Measurements from ENCODE around the gene RXRB.

RXRB gene

DNA sequence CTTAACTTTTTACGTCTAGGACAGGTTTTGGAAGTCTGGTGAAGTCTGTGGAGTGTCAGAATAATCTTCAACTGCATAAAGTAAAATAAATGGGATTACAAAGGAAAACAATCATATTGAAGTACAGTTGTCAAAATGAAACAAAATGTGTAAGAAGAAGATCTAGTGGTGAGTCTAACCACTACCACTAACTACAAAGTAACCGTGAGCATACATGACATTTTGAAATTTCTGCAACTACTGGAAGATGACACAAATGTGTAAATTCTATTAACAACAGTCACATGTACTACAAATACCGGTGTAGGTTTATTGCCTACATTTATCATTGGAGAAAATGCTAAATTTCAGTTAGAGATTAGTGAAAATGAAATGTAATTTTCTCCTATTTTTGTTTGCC is 41.5 kb upstream of the RXRB start:
- TF ChIP-seq, protein P1, sequence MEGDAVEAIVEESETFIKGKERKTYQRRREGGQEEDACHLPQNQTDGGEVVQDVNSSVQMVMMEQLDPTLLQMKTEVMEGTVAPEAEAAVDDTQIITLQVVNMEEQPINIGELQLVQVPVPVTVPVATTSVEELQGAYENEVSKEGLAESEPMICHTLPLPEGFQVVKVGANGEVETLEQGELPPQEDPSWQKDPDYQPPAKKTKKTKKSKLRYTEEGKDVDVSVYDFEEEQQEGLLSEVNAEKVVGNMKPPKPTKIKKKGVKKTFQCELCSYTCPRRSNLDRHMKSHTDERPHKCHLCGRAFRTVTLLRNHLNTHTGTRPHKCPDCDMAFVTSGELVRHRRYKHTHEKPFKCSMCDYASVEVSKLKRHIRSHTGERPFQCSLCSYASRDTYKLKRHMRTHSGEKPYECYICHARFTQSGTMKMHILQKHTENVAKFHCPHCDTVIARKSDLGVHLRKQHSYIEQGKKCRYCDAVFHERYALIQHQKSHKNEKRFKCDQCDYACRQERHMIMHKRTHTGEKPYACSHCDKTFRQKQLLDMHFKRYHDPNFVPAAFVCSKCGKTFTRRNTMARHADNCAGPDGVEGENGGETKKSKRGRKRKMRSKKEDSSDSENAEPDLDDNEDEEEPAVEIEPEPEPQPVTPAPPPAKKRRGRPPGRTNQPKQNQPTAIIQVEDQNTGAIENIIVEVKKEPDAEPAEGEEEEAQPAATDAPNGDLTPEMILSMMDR (IDR thresholded peaks at IDR 0.05): no peak

DNA sequence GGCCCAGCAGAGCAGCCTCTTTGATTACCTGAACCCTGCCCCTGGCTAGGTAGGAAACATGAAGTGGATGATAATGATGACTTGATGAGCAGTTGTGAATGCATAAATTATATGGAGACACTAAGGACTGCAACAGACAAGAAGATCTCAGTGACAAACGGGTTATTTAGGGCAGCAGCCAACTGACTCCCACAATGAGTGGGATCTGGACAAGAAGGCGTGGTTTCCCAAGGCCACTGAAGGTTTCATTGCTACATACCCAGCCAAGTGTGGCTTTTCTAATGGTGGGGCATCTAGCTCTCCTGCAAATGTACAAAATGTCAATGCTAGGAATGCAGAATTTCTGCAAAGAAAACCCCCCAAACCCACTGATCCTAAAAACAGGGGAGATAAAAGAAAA is 37.3 kb upstream of the RXRB start:
- TF ChIP-seq, protein P1 (IDR thresholded peaks at IDR 0.05): no peak

DNA sequence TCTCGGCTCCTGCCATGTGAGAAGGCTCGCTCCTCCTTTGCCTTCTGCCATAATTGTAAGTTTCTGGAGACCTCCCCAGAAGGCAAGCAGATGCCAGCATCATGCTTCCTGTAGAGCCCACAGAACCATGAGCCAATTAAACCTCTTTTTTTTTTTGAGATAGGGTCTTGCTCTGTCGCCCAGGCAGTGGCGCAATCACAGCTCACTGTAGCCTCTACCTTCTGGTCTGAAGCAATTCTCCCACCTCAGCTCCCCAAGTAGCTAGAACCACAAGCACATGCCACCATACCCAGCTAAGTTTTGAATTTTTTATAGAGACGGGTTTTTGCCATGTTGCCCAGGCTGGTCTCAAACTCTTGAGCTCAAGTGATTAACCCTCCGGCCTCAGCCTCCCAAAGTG is 36.4 kb upstream of the RXRB start:
- TF ChIP-seq, protein P1 (IDR thresholded peaks at IDR 0.05): no peak

DNA sequence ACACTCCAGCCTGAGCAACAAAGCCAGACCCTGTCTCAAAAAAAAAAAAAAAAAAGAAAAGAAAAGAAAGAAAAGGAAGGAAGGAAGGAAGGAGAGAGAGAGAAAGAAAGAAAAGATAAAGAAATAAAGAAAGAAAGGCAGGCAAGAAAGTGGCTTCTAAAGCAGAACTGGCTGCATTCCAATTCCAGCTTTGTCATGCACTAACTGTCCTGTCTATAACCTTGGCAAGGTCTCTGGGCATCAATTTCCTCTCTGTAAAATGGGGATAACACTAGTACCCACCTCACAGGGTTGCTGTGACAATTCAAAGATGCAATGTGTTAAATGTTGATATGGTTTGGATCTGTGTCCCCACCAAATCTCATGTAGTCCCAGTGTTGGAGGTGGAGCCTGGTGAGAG is 35.9 kb upstream of the RXRB start:
- TF ChIP-seq, protein P1 (IDR thresholded peaks at IDR 0.05): no peak

DNA sequence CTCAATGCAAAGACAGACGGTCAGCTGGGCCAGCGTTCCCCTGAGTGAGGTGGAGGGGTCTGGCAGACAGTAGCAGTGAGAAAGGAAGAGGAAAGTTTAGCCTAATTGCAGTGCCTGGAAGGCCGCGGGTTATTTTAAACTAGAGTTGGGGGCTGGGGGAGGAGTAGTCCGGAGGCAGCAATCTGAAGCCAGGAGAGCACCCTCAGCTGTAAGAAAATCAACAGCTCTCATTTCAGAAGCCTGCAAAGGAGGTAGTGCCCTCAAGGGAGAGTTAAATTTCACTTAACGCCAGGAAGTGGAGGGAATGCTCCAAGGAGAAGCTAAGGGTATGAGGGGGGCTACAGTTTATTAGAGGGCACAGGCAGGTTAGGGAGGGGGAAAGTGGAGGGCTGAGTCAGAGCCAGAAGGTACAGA is 34.8 kb upstream of the RXRB start:
- TF ChIP-seq, protein P1 (IDR thresholded peaks at IDR 0.05): no peak

DNA sequence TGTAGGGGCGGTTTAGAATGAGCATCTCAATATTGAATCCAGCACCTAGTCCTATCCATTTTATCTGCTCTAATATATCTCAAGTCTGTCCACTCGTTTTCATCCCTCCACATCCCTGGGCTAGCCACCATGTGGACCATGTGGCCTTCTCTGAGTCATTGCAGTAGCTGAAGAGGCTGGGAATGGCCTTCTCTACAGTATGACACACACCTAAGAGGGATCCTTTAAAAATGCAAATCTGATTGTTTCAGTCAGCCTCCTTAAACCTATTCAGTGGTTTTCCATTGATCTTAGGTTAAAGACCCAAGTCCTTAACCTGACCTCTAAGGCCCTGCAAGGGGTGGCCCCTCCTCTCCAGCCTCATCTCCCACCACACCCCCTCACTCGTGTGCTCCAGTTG is 17.2 kb upstream of the RXRB start:
- TF ChIP-seq, protein P1 (IDR thresholded peaks at IDR 0.05): no peak

DNA sequence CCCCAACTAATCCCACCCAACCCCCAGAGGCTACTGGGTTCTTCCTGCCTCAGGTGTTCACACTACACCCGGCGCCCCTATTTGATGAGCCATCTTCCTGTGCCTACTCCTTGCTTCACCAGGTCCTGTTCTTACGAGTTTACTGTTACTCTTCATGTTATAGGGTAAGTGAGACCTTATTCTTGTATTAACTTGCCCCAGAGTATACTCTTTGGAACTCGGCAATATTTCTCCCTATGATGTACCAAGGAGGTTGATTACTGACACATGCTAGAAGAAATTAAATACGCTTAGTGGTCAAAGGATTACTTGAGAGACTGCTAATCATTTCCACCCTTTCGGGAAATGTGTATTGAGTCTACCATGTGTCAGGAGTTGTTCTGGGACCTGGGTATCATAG is 16.8 kb upstream of the RXRB start:
- TF ChIP-seq, protein P1 (IDR thresholded peaks at IDR 0.05): no peak

DNA sequence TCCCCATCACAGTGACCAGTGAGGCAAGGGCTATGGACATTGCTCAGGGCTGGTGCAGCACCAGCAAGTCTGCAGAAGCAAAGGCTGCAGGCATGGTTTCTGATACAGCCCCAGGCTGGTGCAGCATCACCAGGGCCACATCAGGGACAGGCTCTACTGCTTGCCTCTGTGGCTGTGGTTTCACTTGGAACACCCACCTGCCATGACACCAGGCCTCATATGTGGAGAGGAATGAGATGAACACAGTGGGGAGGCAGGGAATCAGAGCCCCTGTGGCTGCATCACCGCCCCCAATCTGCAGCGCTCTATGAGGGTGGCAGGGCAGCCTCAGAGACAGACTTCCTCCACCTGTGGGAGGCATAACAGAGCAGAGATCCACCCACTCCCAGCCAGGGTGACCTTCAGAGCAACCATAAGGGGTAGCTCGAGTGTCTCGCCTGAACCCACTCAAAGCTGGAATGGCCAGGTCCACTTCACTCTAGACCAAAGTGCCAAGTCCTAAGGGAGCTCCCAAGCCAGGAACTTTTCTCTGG is 15.7 kb upstream of the RXRB start:
- TF ChIP-seq, protein P1 (IDR thresholded peaks at IDR 0.05): no peak
